K562 (cell line): ENCODE data around the gene UNC45A.

Experiments
- CEBPB ChIP-seq: fragments of 450-650 bp; IDR thresholded peaks from 2 replicates; pipeline ENCODE4 v1.6.1; 2016; ENCODE audit warnings: missing genetic modification characterization, missing compliant biosample characterization
- POLR2A ChIP-seq: fragments of 450-650 bp; conservative IDR thresholded peaks from 2 replicates; pipeline ENCODE4 v1.6.1; 2016

- TF ChIP-seq POLR2A (no peak), CEBPB (tag) (no peak)
Observed at GRCh38 chr15:90931575-90931827, 3.6 kb upstream of the UNC45A start.
